Middle frontal gyrus (tissue), 1 donor: ENCODE results near the gene GALNT1.

Source experiments
- DNase-seq: peaks from one replicate; pipeline ENCODE4 v3.0.0-alpha.2; 2015; ENCODE audit warnings: low spot score; ENCODE audit errors: extremely low spot score

Gene GALNT1

GRCh38 chr18:35672897-35673296, 91.4 kb downstream of the GALNT1 start:
- DNase-seq, result no peak

- DNase-seq, result no peak
Measured at GRCh38 chr18:35673682-35674081, 92.1 kb downstream of the GALNT1 start.

- no peak for DNase-seq
Measured at GRCh38 chr18:35680139-35680551, 98.6 kb downstream of the GALNT1 start.

- no peak for DNase-seq
Measured at GRCh38 chr18:35682281-35682867, 100.8 kb downstream of the GALNT1 start.

GRCh38 chr18:35683021-35683420, 101.5 kb downstream of the GALNT1 start:
- no peak for DNase-seq

- no peak for DNase-seq
Measured at GRCh38 chr18:35688757-35689156, 107.2 kb downstream of the GALNT1 start.

GRCh38 chr18:35689728-35690127, 108.2 kb downstream of the GALNT1 start:
- no peak for DNase-seq

GRCh38 chr18:35691625-35692024, 110.1 kb downstream of the GALNT1 start:
- no peak for DNase-seq

GRCh38 chr18:35692866-35693265, 111.3 kb downstream of the GALNT1 start:
- no peak for DNase-seq

- DNase-seq, result no peak
Measured at GRCh38 chr18:35693829-35694228, 112.3 kb downstream of the GALNT1 start.

- no peak for DNase-seq
Measured at GRCh38 chr18:35694808-35695207, 113.3 kb downstream of the GALNT1 start.

- DNase-seq, result no peak
Measured at GRCh38 chr18:35695384-35695783, 113.8 kb downstream of the GALNT1 start.

GRCh38 chr18:35695803-35696202, 114.3 kb downstream of the GALNT1 start:
- DNase-seq, result peak; percentile 65

- DNase-seq, result no peak
Measured at GRCh38 chr18:35696307-35696706, 114.8 kb downstream of the GALNT1 start.

GRCh38 chr18:35697869-35698268, 116.3 kb downstream of the GALNT1 start:
- no peak for DNase-seq

GRCh38 chr18:35703043-35703688, 121.6 kb downstream of the GALNT1 start:
- no peak for DNase-seq

- DNase-seq, result no peak
Measured at GRCh38 chr18:35705988-35706387, 124.4 kb downstream of the GALNT1 start.

GRCh38 chr18:35707247-35707646, 125.7 kb downstream of the GALNT1 start:
- no peak for DNase-seq

- no peak for DNase-seq
Measured at GRCh38 chr18:35707674-35708073, 126.1 kb downstream of the GALNT1 start.

- no peak for DNase-seq
Measured at GRCh38 chr18:35710581-35710980, 129.0 kb downstream of the GALNT1 start.

- no peak for DNase-seq
Measured at GRCh38 chr18:35711227-35711626, 129.7 kb downstream of the GALNT1 start.

- DNase-seq, result no peak
Measured at GRCh38 chr18:35713545-35713944, 132.0 kb downstream of the GALNT1 start.

GRCh38 chr18:35714539-35714938, 133.0 kb downstream of the GALNT1 start:
- no peak for DNase-seq
